HG03196 (cell line): Measurements from ENCODE around the gene ZNF479.
"Not testable (repeated sequence)": the region's sequence is repeated elsewhere in the genome, so short reads cannot be mapped to it uniquely, and the experiment has no call there.

ENCODE experiments used
- ATAC-seq: cut with Tn5 transposase; IDR thresholded peaks from one replicate; pipeline ENCODE4 v1.9.1; 2021; ENCODE audit not compliant: unreplicated experiment

ZNF479 gene

GRCh38 chr7:57132336-57132735 is at the start of gene ZNF479:
TSS of gene ZNF479 (minus strand) at chr7:57132436. CDS start at chr7:57132324, 112 bp downstream.
- not testable (repeated sequence) for ATAC-seq

- no peak for ATAC-seq
Observed at GRCh38 chr7:57182031-57182430, 49.8 kb upstream of the ZNF479 start.

- ATAC-seq = no peak
Observed at GRCh38 chr7:57181281-57181680, 49.0 kb upstream of the ZNF479 start.

GRCh38 chr7:57179776-57180415 is 47.7 kb upstream of the ZNF479 start:
- ATAC-seq = no peak

GRCh38 chr7:57178768-57179139 is 46.5 kb upstream of the ZNF479 start:
- no peak for ATAC-seq

- no peak for ATAC-seq
Observed at GRCh38 chr7:57177856-57178767, 45.9 kb upstream of the ZNF479 start.

- no peak for ATAC-seq
Observed at GRCh38 chr7:57176928-57177635, 44.8 kb upstream of the ZNF479 start.

GRCh38 chr7:57165285-57165899 is 33.2 kb upstream of the ZNF479 start:
- ATAC-seq = no peak

GRCh38 chr7:57120123-57120784 is 12.0 kb downstream of the ZNF479 start:
- ATAC-seq = not testable (repeated sequence)
